Measurements from ENCODE around the gene KNOP1. TPM values are rescaled to one million over a fixed set of nuclear protein-coding genes. Genes with fewer than 3 reads are reported as not detected.

The KNOP1 gene
- total and polyA plus RNA-seq, 2 of the 13 experiments (the other 11 are each of a cell fraction or from before 2014, with no cell fraction given): 21.2 to 57.5 TPM

DNA sequence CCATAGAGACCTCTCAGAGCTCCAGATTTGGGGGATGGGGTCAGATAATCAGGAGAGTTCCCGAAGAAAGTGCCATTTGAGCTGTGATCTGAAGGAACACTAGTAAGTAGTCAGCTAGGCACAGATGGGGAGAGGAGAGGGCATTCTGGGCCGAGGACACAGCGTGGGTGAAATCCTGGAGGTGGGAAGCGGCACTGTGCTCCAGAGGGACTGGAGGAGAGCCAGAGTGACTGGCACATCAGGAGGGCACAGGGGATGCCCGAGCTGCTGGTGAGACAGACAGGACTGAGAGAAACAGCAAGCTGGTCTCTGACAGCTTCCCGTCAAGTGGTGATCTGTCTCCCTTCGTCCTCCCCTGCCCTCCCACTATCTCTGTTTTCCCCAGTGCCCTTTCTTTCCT, 40.6 kb downstream of the KNOP1 start (continued):
- TF ChIP-seq, protein P1, sequence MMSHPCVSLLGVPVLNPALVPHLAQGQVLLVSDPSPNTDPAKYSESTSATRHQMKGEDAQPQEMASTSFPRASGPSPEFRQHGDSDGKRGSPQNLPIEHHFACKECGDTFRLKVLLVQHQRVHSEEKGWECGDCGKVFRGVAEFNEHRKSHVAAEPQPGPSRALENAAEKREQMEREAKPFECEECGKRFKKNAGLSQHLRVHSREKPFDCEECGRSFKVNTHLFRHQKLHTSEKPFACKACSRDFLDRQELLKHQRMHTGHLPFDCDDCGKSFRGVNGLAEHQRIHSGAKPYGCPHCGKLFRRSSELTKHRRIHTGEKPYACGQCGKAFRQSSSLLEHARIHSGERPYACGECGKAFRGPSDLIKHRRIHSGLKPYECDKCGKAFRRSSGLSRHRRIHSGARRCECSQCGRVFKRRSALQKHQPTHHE (CRISPR knock-in tag; IDR thresholded peaks at IDR 0.05; ENCODE audit: borderline replicate concordance): no peak
- TF ChIP-seq ZNF841 (CRISPR knock-in tag; IDR thresholded peaks at IDR 0.05; ENCODE audit: borderline replicate concordance) (no peak), DMAP1 (CRISPR knock-in tag; IDR thresholded peaks at IDR 0.05) (no peak)
- TF ChIP-seq, protein P2, sequence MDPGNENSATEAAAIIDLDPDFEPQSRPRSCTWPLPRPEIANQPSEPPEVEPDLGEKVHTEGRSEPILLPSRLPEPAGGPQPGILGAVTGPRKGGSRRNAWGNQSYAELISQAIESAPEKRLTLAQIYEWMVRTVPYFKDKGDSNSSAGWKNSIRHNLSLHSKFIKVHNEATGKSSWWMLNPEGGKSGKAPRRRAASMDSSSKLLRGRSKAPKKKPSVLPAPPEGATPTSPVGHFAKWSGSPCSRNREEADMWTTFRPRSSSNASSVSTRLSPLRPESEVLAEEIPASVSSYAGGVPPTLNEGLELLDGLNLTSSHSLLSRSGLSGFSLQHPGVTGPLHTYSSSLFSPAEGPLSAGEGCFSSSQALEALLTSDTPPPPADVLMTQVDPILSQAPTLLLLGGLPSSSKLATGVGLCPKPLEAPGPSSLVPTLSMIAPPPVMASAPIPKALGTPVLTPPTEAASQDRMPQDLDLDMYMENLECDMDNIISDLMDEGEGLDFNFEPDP (CRISPR knock-in tag; conservative IDR thresholded peaks at IDR 0.05): no peak
- TF ChIP-seq, protein P3, sequence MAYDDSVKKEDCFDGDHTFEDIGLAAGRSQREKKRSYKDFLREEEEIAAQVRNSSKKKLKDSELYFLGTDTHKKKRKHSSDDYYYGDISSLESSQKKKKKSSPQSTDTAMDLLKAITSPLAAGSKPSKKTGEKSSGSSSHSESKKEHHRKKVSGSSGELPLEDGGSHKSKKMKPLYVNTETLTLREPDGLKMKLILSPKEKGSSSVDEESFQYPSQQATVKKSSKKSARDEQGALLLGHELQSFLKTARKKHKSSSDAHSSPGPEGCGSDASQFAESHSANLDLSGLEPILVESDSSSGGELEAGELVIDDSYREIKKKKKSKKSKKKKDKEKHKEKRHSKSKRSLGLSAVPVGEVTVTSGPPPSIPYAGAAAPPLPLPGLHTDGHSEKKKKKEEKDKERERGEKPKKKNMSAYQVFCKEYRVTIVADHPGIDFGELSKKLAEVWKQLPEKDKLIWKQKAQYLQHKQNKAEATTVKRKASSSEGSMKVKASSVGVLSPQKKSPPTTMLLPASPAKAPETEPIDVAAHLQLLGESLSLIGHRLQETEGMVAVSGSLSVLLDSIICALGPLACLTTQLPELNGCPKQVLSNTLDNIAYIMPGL (CRISPR knock-in tag; IDR thresholded peaks at IDR 0.05; ENCODE audit: borderline replicate concordance in 1 of 2, low read depth in 1 of 2): no peak

DNA sequence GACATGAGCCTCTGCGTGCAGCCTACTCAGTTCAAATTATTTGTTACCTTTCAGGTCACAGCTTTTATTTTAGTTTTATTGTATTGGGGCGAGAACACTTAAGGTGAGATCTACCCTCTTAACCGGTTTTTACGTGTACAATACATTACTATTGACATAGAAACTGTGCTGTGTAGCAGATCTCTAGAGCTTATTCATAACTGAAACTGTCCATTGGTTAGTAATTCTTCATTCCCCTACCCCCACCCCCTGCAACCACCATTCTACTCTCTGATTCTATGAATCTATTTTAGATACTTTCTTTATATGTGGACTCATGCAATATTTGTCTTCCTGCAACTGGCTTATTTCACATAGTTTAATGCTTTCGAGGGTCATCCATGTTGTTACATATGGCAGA, 43.5 kb downstream of the KNOP1 start:
- in situ Hi-C loops (cut with HindIII; ENCODE audit: extremely low pct_ligation_motif_present, low pct_unique_long_range_greater_than_20kb): no loop called here
- intact Hi-C loops (cut with micrococcal nuclease; ENCODE audit: unreplicated experiment): no loop called here
- no peak overlapping the region for H3K4me3 ChIP-seq (replicated peaks in 1 of 3; ENCODE audit: insufficient read depth in 1 of 3, low read depth in 2 of 3, low read length in 3 of 3)
- no peak overlapping the region for H3K4me2 ChIP-seq (ENCODE audit: low read depth, low read length)
- 78% methylated on average over 5 of the region's 5 CpGs for WGBS (ENCODE audit: low lambda C conversion rate)
- H3K27ac ChIP-seq (ENCODE audit: extremely low read length, insufficient read depth, low read length): no peak overlapping the region
- no peak overlapping the region for H3K9ac ChIP-seq (ENCODE audit: insufficient read depth, low read depth, low read length)
- no peaks in the 10 kb centered on the region for H3K9me3 ChIP-seq (ENCODE audit: low read length)
- ATAC-seq: no peak
- H4K20me1 ChIP-seq (ENCODE audit: insufficient read depth, low read length): no peaks in the 10 kb centered on the region
- no peak for FAIRE-seq
- ChIA-PET POLR2A (no interaction called here), CTCF (ENCODE audit: low intra/inter-chr PET ratio, low total read pairs) (no interaction called here)
- H2AFZ ChIP-seq (ENCODE audit: low read length): no peak overlapping the region
- peaks cover 9% of the 10 kb centered on the region for H3K4me1 ChIP-seq (ENCODE audit: insufficient read depth, low read length)
- no TSS peak for BruUV-seq (replicated peaks)
- H3K79me2 ChIP-seq (ENCODE audit: insufficient read depth, low read length): no peaks in the 10 kb centered on the region
- no peaks in the 10 kb centered on the region for H3K36me3 ChIP-seq (replicated peaks in 1 of 2; ENCODE audit: control insufficient read depth in 1 of 2, insufficient read depth in 2 of 2, low read length in 2 of 2)
- no peaks in the 10 kb centered on the region for H3K27me3 ChIP-seq (ENCODE audit: control insufficient read depth in 1 of 2, insufficient read depth in 2 of 2, low read length in 2 of 2)
- DNase-seq (ENCODE audit: low spot score): no peak
- TF ChIP-seq, protein P4, sequence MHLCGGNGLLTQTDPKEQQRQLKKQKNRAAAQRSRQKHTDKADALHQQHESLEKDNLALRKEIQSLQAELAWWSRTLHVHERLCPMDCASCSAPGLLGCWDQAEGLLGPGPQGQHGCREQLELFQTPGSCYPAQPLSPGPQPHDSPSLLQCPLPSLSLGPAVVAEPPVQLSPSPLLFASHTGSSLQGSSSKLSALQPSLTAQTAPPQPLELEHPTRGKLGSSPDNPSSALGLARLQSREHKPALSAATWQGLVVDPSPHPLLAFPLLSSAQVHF (CRISPR knock-in tag; IDR thresholded peaks at IDR 0.05): no peak
- TF ChIP-seq, protein P5, sequence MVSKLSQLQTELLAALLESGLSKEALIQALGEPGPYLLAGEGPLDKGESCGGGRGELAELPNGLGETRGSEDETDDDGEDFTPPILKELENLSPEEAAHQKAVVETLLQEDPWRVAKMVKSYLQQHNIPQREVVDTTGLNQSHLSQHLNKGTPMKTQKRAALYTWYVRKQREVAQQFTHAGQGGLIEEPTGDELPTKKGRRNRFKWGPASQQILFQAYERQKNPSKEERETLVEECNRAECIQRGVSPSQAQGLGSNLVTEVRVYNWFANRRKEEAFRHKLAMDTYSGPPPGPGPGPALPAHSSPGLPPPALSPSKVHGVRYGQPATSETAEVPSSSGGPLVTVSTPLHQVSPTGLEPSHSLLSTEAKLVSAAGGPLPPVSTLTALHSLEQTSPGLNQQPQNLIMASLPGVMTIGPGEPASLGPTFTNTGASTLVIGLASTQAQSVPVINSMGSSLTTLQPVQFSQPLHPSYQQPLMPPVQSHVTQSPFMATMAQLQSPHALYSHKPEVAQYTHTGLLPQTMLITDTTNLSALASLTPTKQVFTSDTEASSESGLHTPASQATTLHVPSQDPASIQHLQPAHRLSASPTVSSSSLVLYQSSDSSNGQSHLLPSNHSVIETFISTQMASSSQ (IDR thresholded peaks at IDR 0.05; ENCODE audit: low read depth): no peak
- TF ChIP-seq, protein P5 (CRISPR knock-in tag; IDR thresholded peaks at IDR 0.05; ENCODE audit: borderline replicate concordance): no peak
- TF ChIP-seq ZNF781 (CRISPR knock-in tag; IDR thresholded peaks at IDR 0.05; ENCODE audit: borderline replicate concordance, not compliant biosample characterization): no peak
- no peak for TF ChIP-seq ZNF556 (CRISPR knock-in tag; IDR thresholded peaks at IDR 0.05; ENCODE audit: borderline replicate concordance)

Measured in HepG2 (cell line).